ENCODE results near the gene SEC11A.
"Not testable (repeated sequence)": the region's sequence is repeated elsewhere in the genome, so short reads cannot be mapped to it uniquely, and the experiment has no call there.

The SEC11A gene

DNA sequence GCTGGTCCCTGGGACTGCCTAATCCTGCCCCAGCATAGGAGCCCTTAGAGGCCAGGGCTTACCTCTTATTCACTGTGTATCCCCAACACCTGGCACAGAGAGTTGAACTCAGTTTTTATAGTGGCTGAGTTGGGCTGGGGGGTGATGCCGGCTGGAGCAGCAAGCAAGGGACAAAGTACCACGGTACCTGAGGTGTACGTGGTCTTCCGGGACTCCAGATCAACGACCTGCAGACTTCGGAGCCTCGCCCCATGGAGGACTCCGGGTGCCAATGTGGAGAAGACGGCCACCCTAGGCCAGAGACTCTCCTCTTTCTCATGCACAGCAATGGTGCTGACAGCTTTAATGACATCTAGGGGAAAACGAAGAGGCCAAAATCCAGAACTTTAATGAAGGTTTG is 69.9 kb downstream of the SEC11A start:
- Histone ChIP-seq H3K9ac (ENCODE audit: low read length) (no peak overlapping the region), H3F3A (ENCODE audit: insufficient read depth) (no peaks in the 10 kb centered on the region), H3K4me2 (ENCODE audit: low read depth, low read length, poor library complexity, severe bottlenecking) (no peak overlapping the region), H3K9me2 (replicated peaks; ENCODE audit: insufficient read depth, low read length) (no peaks in the 10 kb centered on the region), H3K79me2 (ENCODE audit: insufficient read depth, low read length) (no peaks in the 10 kb centered on the region), H3K36me3 (ENCODE audit: low read length) (peaks cover 8% of the 10 kb centered on the region; the same call in 1 of the 2 replicates), H3K27me3 (ENCODE audit: low read length) (no peaks in the 10 kb centered on the region), H3K27ac (ENCODE audit: low read depth, low read length) (no peak overlapping the region), H4K20me1 (ENCODE audit: low read depth, low read length) (no peaks in the 10 kb centered on the region), H2AFZ (ENCODE audit: low read depth, low read length, severe bottlenecking) (no peak overlapping the region), H3K4me3 (ENCODE audit: insufficient read depth, low read length, poor library complexity, severe bottlenecking) (no peak overlapping the region), H3K9me3 (ENCODE audit: insufficient read depth, low read length) (no peaks in the 10 kb centered on the region)
- TF ChIP-seq EZH2phosphoT487 (conservative IDR thresholded peaks at IDR 0.05; ENCODE audit: low read length), result no peak
- TF ChIP-seq, protein P1, sequence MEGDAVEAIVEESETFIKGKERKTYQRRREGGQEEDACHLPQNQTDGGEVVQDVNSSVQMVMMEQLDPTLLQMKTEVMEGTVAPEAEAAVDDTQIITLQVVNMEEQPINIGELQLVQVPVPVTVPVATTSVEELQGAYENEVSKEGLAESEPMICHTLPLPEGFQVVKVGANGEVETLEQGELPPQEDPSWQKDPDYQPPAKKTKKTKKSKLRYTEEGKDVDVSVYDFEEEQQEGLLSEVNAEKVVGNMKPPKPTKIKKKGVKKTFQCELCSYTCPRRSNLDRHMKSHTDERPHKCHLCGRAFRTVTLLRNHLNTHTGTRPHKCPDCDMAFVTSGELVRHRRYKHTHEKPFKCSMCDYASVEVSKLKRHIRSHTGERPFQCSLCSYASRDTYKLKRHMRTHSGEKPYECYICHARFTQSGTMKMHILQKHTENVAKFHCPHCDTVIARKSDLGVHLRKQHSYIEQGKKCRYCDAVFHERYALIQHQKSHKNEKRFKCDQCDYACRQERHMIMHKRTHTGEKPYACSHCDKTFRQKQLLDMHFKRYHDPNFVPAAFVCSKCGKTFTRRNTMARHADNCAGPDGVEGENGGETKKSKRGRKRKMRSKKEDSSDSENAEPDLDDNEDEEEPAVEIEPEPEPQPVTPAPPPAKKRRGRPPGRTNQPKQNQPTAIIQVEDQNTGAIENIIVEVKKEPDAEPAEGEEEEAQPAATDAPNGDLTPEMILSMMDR (IDR thresholded peaks at IDR 0.05; ENCODE audit: insufficient read depth, low read length, poor library complexity, severe bottlenecking), result no peak

DNA sequence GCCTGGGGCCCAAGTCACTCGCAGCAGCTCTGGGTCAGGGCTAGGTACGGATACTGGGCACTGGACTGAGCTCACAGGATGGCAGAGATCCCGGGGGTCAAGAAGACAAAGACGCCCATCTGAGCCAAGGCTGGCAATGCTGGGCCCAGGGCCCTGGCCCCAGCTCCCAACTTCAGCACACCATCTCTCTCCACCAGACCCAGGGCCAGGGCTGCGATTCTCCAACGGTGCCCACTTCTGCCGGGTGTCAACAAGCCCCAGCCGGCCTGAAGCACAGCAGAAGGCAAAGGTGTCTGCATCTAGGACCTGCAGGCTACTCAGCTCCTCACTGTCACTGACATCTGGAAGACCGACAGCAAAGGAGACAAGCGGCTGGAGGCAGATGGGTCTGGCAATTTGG is 70.4 kb downstream of the SEC11A start:
- Histone ChIP-seq H3K9me2 (replicated peaks; ENCODE audit: insufficient read depth, low read length) (no peaks in the 10 kb centered on the region), H3K9me3 (ENCODE audit: insufficient read depth, low read length) (no peaks in the 10 kb centered on the region), H3K79me2 (ENCODE audit: insufficient read depth, low read length) (no peaks in the 10 kb centered on the region), H3K4me2 (ENCODE audit: low read depth, low read length, poor library complexity, severe bottlenecking) (no peak overlapping the region), H3K4me3 (ENCODE audit: insufficient read depth, low read length, poor library complexity, severe bottlenecking) (no peak overlapping the region), H2AFZ (ENCODE audit: low read depth, low read length, severe bottlenecking) (no peak overlapping the region), H3K27ac (ENCODE audit: low read depth, low read length) (no peak overlapping the region), H3K27me3 (ENCODE audit: low read length) (no peaks in the 10 kb centered on the region), H3F3A (ENCODE audit: insufficient read depth) (no peaks in the 10 kb centered on the region), H3K36me3 (ENCODE audit: low read length) (peaks cover 8% of the 10 kb centered on the region; the same call in 1 of the 2 replicates), H4K20me1 (ENCODE audit: low read depth, low read length) (no peaks in the 10 kb centered on the region), H3K9ac (ENCODE audit: low read length) (no peak overlapping the region)
- TF ChIP-seq, protein P1 (IDR thresholded peaks at IDR 0.05; ENCODE audit: insufficient read depth, low read length, poor library complexity, severe bottlenecking), result no peak
- no peak for TF ChIP-seq EZH2phosphoT487 (conservative IDR thresholded peaks at IDR 0.05; ENCODE audit: low read length)

DNA sequence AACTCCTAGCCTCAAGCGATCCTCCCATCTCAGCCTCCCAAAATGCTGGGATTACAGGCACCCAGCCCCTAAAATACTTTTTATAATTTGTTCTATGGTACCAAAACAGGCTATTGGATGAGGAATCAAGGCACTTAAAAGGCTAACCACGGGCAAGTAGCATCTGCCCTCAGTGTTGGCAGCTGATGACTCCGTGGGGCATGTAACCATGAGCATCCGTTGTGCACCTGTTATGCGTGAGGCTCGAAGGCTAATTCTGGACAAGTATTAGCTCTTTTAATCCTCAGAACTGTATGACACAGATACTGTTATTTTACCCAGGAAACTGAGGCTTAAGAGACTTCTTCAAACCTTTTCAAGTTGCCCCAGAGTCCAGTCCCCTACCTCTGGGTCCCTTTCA is 72.1 kb downstream of the SEC11A start:
- no peaks in the 10 kb centered on the region for H3K27me3 ChIP-seq (ENCODE audit: low read length)
- H3K9me2 ChIP-seq (replicated peaks; ENCODE audit: insufficient read depth, low read length), result no peaks in the 10 kb centered on the region
- H2AFZ ChIP-seq (ENCODE audit: low read depth, low read length, severe bottlenecking), result no peak overlapping the region
- H3F3A ChIP-seq (ENCODE audit: insufficient read depth), result no peaks in the 10 kb centered on the region
- no peak for TF ChIP-seq EZH2phosphoT487 (conservative IDR thresholded peaks at IDR 0.05; ENCODE audit: low read length)
- TF ChIP-seq, protein P1 (IDR thresholded peaks at IDR 0.05; ENCODE audit: insufficient read depth, low read length, poor library complexity, severe bottlenecking), result no peak
- no peak overlapping the region for H3K4me2 ChIP-seq (ENCODE audit: low read depth, low read length, poor library complexity, severe bottlenecking)
- no peaks in the 10 kb centered on the region for H3K9me3 ChIP-seq (ENCODE audit: insufficient read depth, low read length)
- H3K79me2 ChIP-seq (ENCODE audit: insufficient read depth, low read length), result no peaks in the 10 kb centered on the region
- peaks cover 6% of the 10 kb centered on the region; the same call in 1 of the 2 replicates for H3K36me3 ChIP-seq (ENCODE audit: low read length)
- H3K27ac ChIP-seq (ENCODE audit: low read depth, low read length), result no peak overlapping the region
- H4K20me1 ChIP-seq (ENCODE audit: low read depth, low read length), result no peaks in the 10 kb centered on the region
- no peak overlapping the region for H3K4me3 ChIP-seq (ENCODE audit: insufficient read depth, low read length, poor library complexity, severe bottlenecking)
- H3K9ac ChIP-seq (ENCODE audit: low read length), result no peak overlapping the region

DNA sequence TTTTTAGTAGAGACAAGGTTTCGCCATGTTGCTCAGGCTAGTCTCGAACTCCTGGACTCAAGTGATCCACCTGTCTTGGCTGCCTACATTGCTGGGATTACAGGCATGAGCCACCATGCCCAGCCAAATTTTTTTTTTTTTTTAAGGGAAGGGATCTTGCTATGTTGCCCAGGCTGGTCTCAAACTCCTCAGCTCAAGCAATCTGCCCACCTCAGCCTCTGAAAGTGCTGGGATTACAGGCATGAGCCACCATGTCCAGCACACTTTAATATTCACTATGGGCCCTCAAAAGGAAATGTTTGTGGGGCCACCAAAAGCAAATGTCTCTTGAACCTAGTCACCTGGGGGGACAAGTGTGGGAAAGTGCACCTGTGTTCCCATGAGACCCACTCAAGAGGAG is 73.3 kb downstream of the SEC11A start:
- H3K4me2 ChIP-seq (ENCODE audit: low read depth, low read length, poor library complexity, severe bottlenecking); H3K27ac ChIP-seq (ENCODE audit: low read depth, low read length); H3K36me3 ChIP-seq (ENCODE audit: low read length); H3K9me3 ChIP-seq (ENCODE audit: insufficient read depth, low read length); H3F3A ChIP-seq (ENCODE audit: insufficient read depth); H2AFZ ChIP-seq (ENCODE audit: low read depth, low read length, severe bottlenecking); H3K79me2 ChIP-seq (ENCODE audit: insufficient read depth, low read length); H3K4me3 ChIP-seq (ENCODE audit: insufficient read depth, low read length, poor library complexity, severe bottlenecking); H4K20me1 ChIP-seq (ENCODE audit: low read depth, low read length); H3K27me3 ChIP-seq (ENCODE audit: low read length); H3K9ac ChIP-seq (ENCODE audit: low read length); H3K9me2 ChIP-seq (replicated peaks; ENCODE audit: insufficient read depth, low read length): not testable (repeated sequence)

DNA sequence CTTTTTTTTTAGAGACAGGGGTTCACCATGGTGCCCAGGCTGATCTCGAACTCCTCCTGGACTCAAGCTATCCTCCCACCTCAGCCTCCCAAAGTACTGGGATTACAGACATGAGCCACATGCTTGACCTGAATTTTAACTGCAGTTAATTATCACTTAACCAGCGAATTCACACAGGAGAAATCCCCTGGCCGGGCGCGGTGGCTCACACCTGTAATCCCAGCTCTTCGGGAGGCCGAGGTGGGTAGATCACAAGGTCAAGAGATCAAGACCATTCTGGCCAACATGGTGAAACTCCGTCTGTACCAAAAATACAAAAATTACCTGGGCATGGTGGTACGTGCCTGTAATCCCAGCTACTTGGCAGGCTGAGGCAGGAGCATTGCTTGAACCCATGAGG is 74.1 kb downstream of the SEC11A start:
- H3K27ac ChIP-seq (ENCODE audit: low read depth, low read length); H3K9me3 ChIP-seq (ENCODE audit: insufficient read depth, low read length); H3K27me3 ChIP-seq (ENCODE audit: low read length); H2AFZ ChIP-seq (ENCODE audit: low read depth, low read length, severe bottlenecking); H3K9ac ChIP-seq (ENCODE audit: low read length); H3K4me2 ChIP-seq (ENCODE audit: low read depth, low read length, poor library complexity, severe bottlenecking); H3K79me2 ChIP-seq (ENCODE audit: insufficient read depth, low read length); H3K36me3 ChIP-seq (ENCODE audit: low read length); H4K20me1 ChIP-seq (ENCODE audit: low read depth, low read length); H3K4me3 ChIP-seq (ENCODE audit: insufficient read depth, low read length, poor library complexity, severe bottlenecking); H3K9me2 ChIP-seq (replicated peaks; ENCODE audit: insufficient read depth, low read length); H3F3A ChIP-seq (ENCODE audit: insufficient read depth): not testable (repeated sequence)

Measured in SU-DHL-6 (cell line).